Glutamatergic neuron (in vitro differentiated cells): ENCODE results near the gene CEMP1. TPM values are rescaled to one million over a fixed set of nuclear protein-coding genes. Genes with fewer than 3 reads are reported as not detected.

Experiments used
- DNase-seq: peaks from one replicate; pipeline ENCODE4 v3.0.0; 2022
- H3K27ac Mint-ChIP-seq: one replicate; pipeline ENCODE4 v1.8.0; 2020; ENCODE audit warnings: mild to moderate bottlenecking, mixed read lengths, inconsistent platforms; ENCODE audit not compliant: unreplicated experiment
- H3K27me3 Mint-ChIP-seq: one replicate; pipeline ENCODE4 v1.8.0; 2020; ENCODE audit warnings: mild to moderate bottlenecking, moderate library complexity, mixed read lengths, inconsistent platforms; ENCODE audit not compliant: unreplicated experiment
- H3K36me3 Mint-ChIP-seq: one replicate; pipeline ENCODE4 v1.8.0; 2020; ENCODE audit warnings: mild to moderate bottlenecking, mixed read lengths, inconsistent platforms; ENCODE audit not compliant: unreplicated experiment
- H3K4me1 Mint-ChIP-seq: one replicate; pipeline ENCODE4 v1.8.0; 2020; ENCODE audit warnings: mild to moderate bottlenecking, low read depth, mixed read lengths, inconsistent platforms; ENCODE audit not compliant: unreplicated experiment
- H3K4me3 Mint-ChIP-seq: one replicate; pipeline ENCODE4 v1.8.0; 2020; ENCODE audit warnings: mild to moderate bottlenecking, mixed read lengths, inconsistent platforms; ENCODE audit not compliant: unreplicated experiment
- H3K9me3 Mint-ChIP-seq: one replicate; pipeline ENCODE4 v1.8.0; 2020; ENCODE audit warnings: mild to moderate bottlenecking, moderate library complexity, mixed read lengths, inconsistent platforms; ENCODE audit not compliant: unreplicated experiment
- CTCF ChIP-seq: fragments of 200-600 bp; sonication (generic); IDR thresholded peaks from one replicate; pipeline ENCODE4 v1.5.0; 2021; ENCODE audit not compliant: partially characterized antibody, unreplicated experiment
- total RNA-seq: library from RNA; stranded (reverse); fragmentation: NEBNext Ultra II Directional; extraction: Animal tissue kit (Norgen Biotek cat#: 25700); gene quantifications from one replicate; pipeline ENCODE4 v1.2.1, GENCODE V29; 2021; ENCODE audit not compliant: unreplicated experiment

Gene CEMP1
- total RNA-seq, 1 donor from 2014 or later: not detected

GRCh38 chr16:2529961-2530628 is 1.1 kb downstream of the CEMP1 start:
- H3K27ac Mint-ChIP-seq: peak overlapping the region; percentile 52
- H3K36me3 Mint-ChIP-seq: no peaks in the 10 kb centered on the region
- peaks cover 2% of the 10 kb centered on the region for H3K4me1 Mint-ChIP-seq
- peaks cover 6% of the 10 kb centered on the region for H3K9me3 Mint-ChIP-seq
- H3K27me3 Mint-ChIP-seq: peaks cover 12% of the 10 kb centered on the region
- no peak overlapping the region for H3K4me3 Mint-ChIP-seq
- DNase-seq: no peak
- no peak for TF ChIP-seq CTCF

- Mint-ChIP-seq H3K36me3 (no peaks in the 10 kb centered on the region), H3K4me1 (peaks cover 3% of the 10 kb centered on the region), H3K9me3 (peaks cover 7% of the 10 kb centered on the region), H3K27me3 (peaks cover 14% of the 10 kb centered on the region), H3K27ac (no peak overlapping the region), H3K4me3 (no peak overlapping the region)
- TF ChIP-seq CTCF: no peak
- DNase-seq: no peak
These were observed 1.9 kb downstream of the CEMP1 start for GRCh38 chr16:2529061-2529931.

- DNase-seq: no peak
- H3K27ac Mint-ChIP-seq: no peak overlapping the region
- H3K36me3 Mint-ChIP-seq: no peaks in the 10 kb centered on the region
- TF ChIP-seq CTCF: no peak
- H3K27me3 Mint-ChIP-seq: peaks cover 9% of the 10 kb centered on the region
- no peak overlapping the region for H3K4me3 Mint-ChIP-seq
- peaks cover 3% of the 10 kb centered on the region for H3K4me1 Mint-ChIP-seq
- peaks cover 7% of the 10 kb centered on the region for H3K9me3 Mint-ChIP-seq
These were observed 2.8 kb downstream of the CEMP1 start for GRCh38 chr16:2528161-2529060.

- Mint-ChIP-seq H3K27me3 (peaks cover 6% of the 10 kb centered on the region), H3K9me3 (peaks cover 5% of the 10 kb centered on the region), H3K4me3 (no peak overlapping the region), H3K4me1 (peaks cover 2% of the 10 kb centered on the region), H3K27ac (no peak overlapping the region), H3K36me3 (no peaks in the 10 kb centered on the region)
- no peak for DNase-seq
- no peak for TF ChIP-seq CTCF
These were observed 3.5 kb downstream of the CEMP1 start for GRCh38 chr16:2527784-2528100.
